Raji (cell line): ENCODE measurements around the gene ERMARD.

Experiments
- POLR2A ChIP-seq: IDR thresholded peaks from 2 replicates; pipeline ENCODE4 v1.6.1; 2011; ENCODE audit warnings: low read depth, low read length, control low read depth; ENCODE audit not compliant: insufficient read depth

The ERMARD gene

DNA sequence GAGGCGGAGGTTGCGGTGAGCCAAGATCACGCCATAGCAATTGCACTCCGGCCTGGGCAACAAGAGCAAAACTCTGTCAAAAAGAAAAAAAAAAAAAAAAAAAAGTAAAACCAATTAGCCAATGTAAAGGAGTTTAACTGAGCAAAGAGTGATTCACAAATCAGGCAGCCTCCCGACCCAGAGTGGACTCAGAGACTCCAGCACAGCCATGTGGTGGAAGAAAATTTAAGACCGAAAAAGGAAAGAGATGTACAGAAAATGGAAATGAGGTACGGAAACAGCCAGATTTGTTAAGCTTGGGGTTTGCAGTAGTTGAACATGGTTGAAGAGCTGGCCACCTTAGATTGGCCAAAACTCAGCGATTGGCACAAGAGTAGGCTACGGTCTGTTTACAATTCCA is 51.4 kb downstream of the ERMARD start:
- TF ChIP-seq POLR2A, result no peak

- TF ChIP-seq POLR2A, result no peak
These were observed 51.9 kb downstream of the ERMARD start for GRCh38 chr6:169803271-169803811.

DNA sequence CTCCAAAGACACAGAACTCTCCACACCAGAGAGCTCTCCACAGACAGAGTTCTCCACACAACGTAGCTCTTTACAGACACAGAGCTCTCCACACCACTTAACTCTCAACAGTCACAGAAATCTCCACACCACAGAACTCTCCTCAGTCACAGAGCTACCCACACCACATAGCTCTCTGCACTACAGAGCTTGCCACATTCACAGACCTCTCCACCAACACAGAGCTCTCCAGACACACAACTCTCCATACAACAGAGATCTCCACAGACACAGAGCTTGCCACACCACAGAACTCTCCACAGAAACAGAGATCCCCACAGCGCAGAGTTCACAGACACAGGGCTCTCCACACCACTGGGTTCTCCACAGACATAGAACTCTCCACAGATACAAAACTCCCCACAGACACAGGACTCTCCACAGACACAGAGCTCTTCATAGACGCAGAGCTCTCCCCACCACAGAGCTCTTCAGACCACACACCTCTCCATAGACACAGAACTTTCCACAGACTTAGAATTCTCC is 52.5 kb downstream of the ERMARD start:
- no peak for TF ChIP-seq POLR2A

GRCh38 chr6:169804427-169804826 is 53.0 kb downstream of the ERMARD start:
- no peak for TF ChIP-seq POLR2A

DNA sequence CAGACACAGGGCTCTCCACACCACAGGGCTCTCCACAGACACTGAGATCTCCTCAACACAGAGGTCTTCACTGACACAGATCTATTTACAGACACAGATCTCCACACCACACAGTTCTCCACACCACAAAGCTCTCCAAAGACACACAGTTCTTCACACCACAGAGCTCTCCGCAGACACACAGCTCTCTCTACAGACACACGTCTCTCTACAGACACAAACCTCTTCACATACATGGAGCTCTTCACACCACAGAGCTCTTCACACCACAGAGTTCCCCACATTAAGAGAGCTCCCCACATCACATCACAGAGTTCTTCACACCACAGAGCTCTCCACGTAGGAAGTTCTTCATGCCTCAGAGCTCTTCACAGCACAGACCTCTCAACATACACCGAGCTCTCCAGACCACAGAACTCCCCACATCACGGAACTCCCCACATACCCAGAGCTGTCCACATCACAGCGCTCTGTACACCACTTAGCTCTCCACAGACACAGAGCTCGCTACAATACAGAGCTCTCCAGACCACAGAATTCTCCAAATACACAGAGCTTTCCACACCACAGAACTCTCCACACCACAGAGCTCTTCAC is 53.9 kb downstream of the ERMARD start:
- TF ChIP-seq POLR2A, result no peak

DNA sequence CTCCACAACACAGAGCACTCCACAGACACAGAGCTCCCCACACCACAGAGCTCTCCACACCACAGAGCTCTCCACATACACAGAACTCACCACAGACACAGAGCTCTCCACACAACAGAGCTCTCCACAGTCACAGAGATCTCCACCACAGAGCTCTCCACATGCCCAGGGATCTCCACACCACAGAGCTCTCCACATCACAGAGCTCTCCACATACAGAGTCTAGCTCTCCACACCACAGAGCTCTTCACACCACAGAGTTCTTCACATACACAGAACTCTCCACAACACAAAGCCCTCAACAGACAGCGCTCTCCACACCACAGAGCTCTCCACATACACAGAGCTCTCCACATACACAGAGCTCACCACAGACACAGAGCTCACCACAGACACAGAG is 55.3 kb downstream of the ERMARD start:
- no peak for TF ChIP-seq POLR2A

- TF ChIP-seq POLR2A, result no peak
These were observed 55.8 kb downstream of the ERMARD start for GRCh38 chr6:169807229-169807628.

- no peak for TF ChIP-seq POLR2A
These were observed 56.5 kb downstream of the ERMARD start for GRCh38 chr6:169807699-169808607.

DNA sequence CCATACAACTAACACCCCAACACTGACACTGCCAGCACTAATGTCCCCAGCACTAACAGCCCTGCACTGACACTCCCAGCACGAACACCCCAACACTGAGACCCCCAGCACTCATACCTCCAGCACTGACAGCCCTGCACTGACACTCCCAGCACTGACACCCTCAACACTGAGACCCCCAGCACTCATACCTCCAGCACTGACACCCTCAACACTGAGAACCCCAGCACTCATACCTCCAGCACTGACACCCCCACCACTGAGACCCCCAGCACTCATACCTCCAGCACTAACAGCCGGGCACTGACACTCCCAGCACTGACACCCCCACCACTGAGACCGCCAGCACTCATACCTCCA is 57.2 kb downstream of the ERMARD start:
- no peak for TF ChIP-seq POLR2A

GRCh38 chr6:169809386-169809785 is 58.0 kb downstream of the ERMARD start:
- no peak for TF ChIP-seq POLR2A

GRCh38 chr6:169810066-169810989 is 58.9 kb downstream of the ERMARD start:
- TF ChIP-seq POLR2A, result no peak

DNA sequence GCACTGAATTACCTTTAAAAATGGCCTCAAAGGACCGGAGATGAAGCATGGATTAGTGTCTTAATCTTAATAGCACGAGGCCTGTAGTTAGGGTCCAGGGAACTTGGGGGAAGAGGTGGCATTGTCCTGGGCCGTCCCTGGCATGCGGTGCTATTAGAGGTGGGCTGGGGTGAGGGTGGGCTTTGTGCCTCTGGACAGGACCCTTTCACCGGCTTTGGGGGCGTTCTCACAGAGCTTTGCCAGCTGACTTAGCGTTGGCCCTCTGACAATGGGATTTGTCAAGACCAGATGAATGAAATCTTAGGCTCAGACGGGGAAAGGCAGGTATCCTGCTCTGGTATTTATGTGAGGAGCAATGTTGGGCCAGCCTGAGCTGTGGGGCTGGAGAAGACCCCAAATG is 59.6 kb downstream of the ERMARD start:
- no peak for TF ChIP-seq POLR2A

- no peak for TF ChIP-seq POLR2A
These were observed 60.3 kb downstream of the ERMARD start for GRCh38 chr6:169811521-169812256.

GRCh38 chr6:169812257-169812644 is 60.8 kb downstream of the ERMARD start:
- no peak for TF ChIP-seq POLR2A

DNA sequence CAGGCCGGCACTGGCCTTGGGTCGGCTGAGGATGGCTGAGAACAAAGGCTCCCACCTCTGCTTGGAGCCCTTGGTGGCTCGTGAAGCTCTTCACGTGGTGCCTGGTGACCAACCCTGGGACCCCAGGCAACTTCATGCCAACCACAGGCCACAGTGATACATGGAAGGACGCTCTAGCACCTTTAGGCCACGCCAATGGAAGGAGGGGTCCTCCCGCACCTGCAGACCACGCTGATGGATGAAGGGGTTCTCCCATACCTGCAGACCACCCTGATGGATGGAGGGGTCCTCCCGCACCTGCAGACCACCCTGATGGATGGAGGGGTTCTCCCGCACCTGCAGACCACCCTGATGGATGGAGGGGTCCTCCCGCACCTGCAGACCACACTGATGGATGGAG is 62.5 kb downstream of the ERMARD start:
- TF ChIP-seq POLR2A, result no peak

GRCh38 chr6:169816054-169816453 is 64.6 kb downstream of the ERMARD start:
- TF ChIP-seq POLR2A, result no peak
